Sigmoid colon (tissue), 4 donors: ENCODE data around the gene ZCCHC14.

Experiments
- POLR2A ChIP-seq, 2 donors: fragments of 450-650 bp; IDR thresholded peaks; one replicate each; pipeline ENCODE4 v1.6.1; 2016; ENCODE audit warnings: antibody characterized with exemption in 2 of 2, mild to moderate bottlenecking in 2 of 2, moderate library complexity in 2 of 2
- POLR2AphosphoS5 ChIP-seq, 4 donors: sonication (generic); formaldehyde crosslinking; IDR thresholded peaks; one replicate each; pipeline ENCODE4 v1.6.1; 2017; ENCODE audit warnings: antibody characterized with exemption in 4 of 4
- TF ChIP-seq, protein P1 (sequence below), 4 experiments: fragments of 450-650 bp in 3 of 4; fragments of 200-600 bp in 1 of 4; IDR thresholded peaks; one replicate each; pipeline ENCODE4 v1.5.1; 2016 to 2019; ENCODE audit warnings: antibody characterized with exemption in 4 of 4, mild to moderate bottlenecking in 3 of 4, moderate library complexity in 2 of 4

DNA sequence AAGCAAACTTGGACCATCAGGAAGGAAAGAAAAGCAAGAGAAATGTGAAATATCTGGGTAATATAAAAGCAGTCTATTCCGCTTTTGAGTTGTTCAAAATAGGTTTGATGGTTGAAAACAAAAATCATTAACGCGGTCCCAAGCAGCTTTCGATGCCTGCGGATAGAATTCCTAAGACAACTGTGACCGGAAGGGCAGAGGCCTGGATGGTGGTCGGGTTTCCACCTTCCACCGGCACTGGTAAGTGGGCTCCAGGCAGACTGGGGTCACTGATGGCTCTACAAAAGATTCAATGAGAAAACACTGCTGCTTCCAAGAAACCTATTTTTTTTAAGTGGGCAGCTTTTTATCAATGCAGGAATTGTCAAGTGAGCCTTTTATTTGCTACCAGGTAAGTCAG lies 49.8 kb downstream of the ZCCHC14 start:
- TF ChIP-seq POLR2AphosphoS5 (IDR thresholded peaks at IDR 0.05) (no peak), POLR2A (IDR thresholded peaks at IDR 0.05) (no peak)
- TF ChIP-seq, protein P1, sequence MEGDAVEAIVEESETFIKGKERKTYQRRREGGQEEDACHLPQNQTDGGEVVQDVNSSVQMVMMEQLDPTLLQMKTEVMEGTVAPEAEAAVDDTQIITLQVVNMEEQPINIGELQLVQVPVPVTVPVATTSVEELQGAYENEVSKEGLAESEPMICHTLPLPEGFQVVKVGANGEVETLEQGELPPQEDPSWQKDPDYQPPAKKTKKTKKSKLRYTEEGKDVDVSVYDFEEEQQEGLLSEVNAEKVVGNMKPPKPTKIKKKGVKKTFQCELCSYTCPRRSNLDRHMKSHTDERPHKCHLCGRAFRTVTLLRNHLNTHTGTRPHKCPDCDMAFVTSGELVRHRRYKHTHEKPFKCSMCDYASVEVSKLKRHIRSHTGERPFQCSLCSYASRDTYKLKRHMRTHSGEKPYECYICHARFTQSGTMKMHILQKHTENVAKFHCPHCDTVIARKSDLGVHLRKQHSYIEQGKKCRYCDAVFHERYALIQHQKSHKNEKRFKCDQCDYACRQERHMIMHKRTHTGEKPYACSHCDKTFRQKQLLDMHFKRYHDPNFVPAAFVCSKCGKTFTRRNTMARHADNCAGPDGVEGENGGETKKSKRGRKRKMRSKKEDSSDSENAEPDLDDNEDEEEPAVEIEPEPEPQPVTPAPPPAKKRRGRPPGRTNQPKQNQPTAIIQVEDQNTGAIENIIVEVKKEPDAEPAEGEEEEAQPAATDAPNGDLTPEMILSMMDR (IDR thresholded peaks at IDR 0.05): no peak
